HG02610 (cell line): ENCODE data around the gene MMP15.
"Not testable (repeated sequence)": the region's sequence is repeated elsewhere in the genome, so short reads cannot be mapped to it uniquely, and the experiment has no call there.

ENCODE experiments used
- ATAC-seq: cut with Tn5 transposase; IDR thresholded peaks from one replicate; pipeline ENCODE4 v1.9.1; 2021; ENCODE audit warnings: mild to moderate bottlenecking, moderate library complexity; ENCODE audit not compliant: unreplicated experiment

Gene MMP15

GRCh38 chr16:57996406-57997175 lies 29.0 kb upstream of the MMP15 start:
- no peak for ATAC-seq

GRCh38 chr16:57997176-57997527 lies 28.4 kb upstream of the MMP15 start:
- no peak for ATAC-seq

- no peak for ATAC-seq
These were observed 27.9 kb upstream of the MMP15 start for GRCh38 chr16:57997528-57998265.

- no peak for ATAC-seq
These were observed 27.1 kb upstream of the MMP15 start for GRCh38 chr16:57998486-57998885.

GRCh38 chr16:57998992-57999365 lies 26.6 kb upstream of the MMP15 start:
- ATAC-seq, result no peak

GRCh38 chr16:57999366-57999970 lies 26.1 kb upstream of the MMP15 start:
- no peak for ATAC-seq

GRCh38 chr16:57999971-58000705 lies 25.4 kb upstream of the MMP15 start, which contains the start of gene ZNF319:
ZNF319 (minus strand) TSS chr16:58000672; CDS start chr16:57998265, 2,407 bp downstream.
- peak; percentile 18 for ATAC-seq

GRCh38 chr16:58000706-58001676 lies 24.6 kb upstream of the MMP15 start, which contains the start of gene USB1:
USB1 (plus strand) TSS chr16:58001407; CDS start chr16:58001484, 77 bp downstream.
- peak; percentile 87 for ATAC-seq

- no peak for ATAC-seq
These were observed 23.7 kb upstream of the MMP15 start for GRCh38 chr16:58001781-58002415.

- no peak for ATAC-seq
These were observed 23.1 kb upstream of the MMP15 start for GRCh38 chr16:58002416-58002800.

- ATAC-seq, result no peak
These were observed 22.6 kb upstream of the MMP15 start for GRCh38 chr16:58002936-58003335.

- ATAC-seq, result not testable (repeated sequence)
These were observed 20.8 kb upstream of the MMP15 start for GRCh38 chr16:58004736-58005135.

GRCh38 chr16:58009856-58010416 lies 15.6 kb upstream of the MMP15 start:
- ATAC-seq, result no peak

GRCh38 chr16:58010886-58011285 lies 14.7 kb upstream of the MMP15 start:
- no peak for ATAC-seq

- no peak for ATAC-seq
These were observed 13.9 kb upstream of the MMP15 start for GRCh38 chr16:58011652-58012051.

GRCh38 chr16:58012481-58012880 lies 13.1 kb upstream of the MMP15 start:
- no peak for ATAC-seq

GRCh38 chr16:58013201-58013956 lies 12.2 kb upstream of the MMP15 start:
- ATAC-seq, result no peak

GRCh38 chr16:58016840-58017446 lies 8.6 kb upstream of the MMP15 start:
- ATAC-seq, result no peak
